Ovary (tissue), 3 donors: ENCODE measurements around the gene VPS13C.

Experiments used
- CTCF ChIP-seq, 3 donors: fragments of 450-650 bp in 2 of 3; fragments of 200-600 bp in 1 of 3; IDR thresholded peaks; one replicate each; pipeline versions ENCODE4 v1.5.1 to v1.8.0; 2016 to 2022; ENCODE audit warnings: antibody characterized with exemption in 3 of 3, mild to moderate bottlenecking in 1 of 3
- POLR2A ChIP-seq: fragments of 450-650 bp; IDR thresholded peaks from one replicate; pipeline ENCODE4 v1.6.1; 2017; ENCODE audit warnings: antibody characterized with exemption, mild to moderate bottlenecking, moderate library complexity
- donor health status: DM: no; HTN: no; CAD: no.

- no peak for TF ChIP-seq POLR2A
- no peak for TF ChIP-seq CTCF (IDR thresholded peaks at IDR 0.05)
Measured at GRCh38 chr15:62069551-62069950, 9.3 kb upstream of the VPS13C start.
